Measurements from ENCODE around the gene HES2.

- TF ChIP-seq CTCF (IDR thresholded peaks at IDR 0.05) (no peak), POLR2A (IDR thresholded peaks at IDR 0.05) (no peak)
Observed at GRCh38 chr1:6424619-6425593, 5.2 kb upstream of the HES2 start, which contains the start of gene ESPN.

Measured in heart left ventricle (tissue), 13 donors.